ENCODE results near the gene CAPN2.

CAPN2 gene

GRCh38 chr1:223712194-223712849 lies at the start of gene CAPN2:
Gene CAPN2, plus strand, starts transcription at chr1:223712539. Its CDS starts 102 bp downstream, at chr1:223712641.
- peak; percentile 94 for DNase-seq (ENCODE audit: low spot score)

- DNase-seq (ENCODE audit: low spot score) = no peak
Observed at GRCh38 chr1:223662943-223663342, 49.4 kb upstream of the CAPN2 start.

DNA sequence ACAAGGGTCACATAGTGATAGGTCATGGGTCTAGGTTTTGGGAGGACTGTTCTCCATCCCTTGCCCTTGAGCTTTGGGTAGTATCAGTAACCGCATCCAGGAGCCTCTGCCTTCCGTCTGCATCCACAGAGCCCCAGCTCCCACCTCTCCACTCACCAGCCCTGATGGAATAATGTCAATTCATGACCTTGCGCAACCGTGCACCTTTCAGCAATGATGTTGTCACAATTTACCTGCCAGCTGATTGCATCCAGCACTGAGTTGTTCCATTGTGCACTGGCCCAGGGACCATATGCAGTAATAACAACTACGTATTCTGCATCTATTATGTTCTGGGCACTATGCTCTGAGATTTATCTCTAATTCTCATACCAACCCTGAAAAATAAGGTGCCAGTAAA lies 48.2 kb upstream of the CAPN2 start:
- no peak for DNase-seq (ENCODE audit: low spot score)

DNA sequence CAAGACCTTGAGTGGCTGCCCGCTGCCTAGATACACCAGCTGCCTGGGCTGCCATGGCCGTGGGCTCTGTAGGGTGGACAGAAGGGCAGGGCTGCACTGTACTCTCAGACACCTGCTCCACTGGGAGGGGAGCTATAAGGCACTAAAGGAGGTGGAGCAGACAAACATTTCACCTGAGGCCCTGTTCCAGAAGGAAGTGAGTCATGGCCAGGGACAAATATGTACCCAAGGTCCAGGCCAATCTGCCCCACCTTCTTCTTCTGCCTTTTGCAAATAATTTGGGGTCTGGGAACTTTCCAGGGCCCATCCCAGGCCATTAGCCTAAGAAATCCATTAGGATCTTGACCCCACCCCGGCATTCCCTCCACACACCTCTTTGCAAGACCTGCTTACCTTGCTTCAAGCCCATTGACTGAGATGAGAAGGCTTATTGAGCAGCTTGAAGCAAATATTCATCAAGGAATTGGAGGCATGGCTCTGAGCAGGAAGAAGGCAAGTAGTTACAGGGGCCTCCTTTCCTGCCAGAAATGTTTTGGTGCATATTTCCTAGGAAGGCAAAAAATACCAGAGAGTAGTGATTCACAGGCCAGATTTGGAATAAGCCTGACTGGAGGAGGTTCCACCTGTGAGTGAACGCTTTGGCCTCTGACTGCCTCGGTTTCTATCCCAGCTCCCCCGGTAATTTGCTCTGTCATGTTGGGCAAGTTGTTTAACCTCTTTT lies 46.6 kb upstream of the CAPN2 start, which contains the start of gene CAPN8:
Gene CAPN8, minus strand, starts transcription at position 110 of the 721 bp plus-strand sequence. Its CDS starts 55 bp downstream, at position 55.
- no peak for DNase-seq (ENCODE audit: low spot score)

- no peak for DNase-seq (ENCODE audit: low spot score)
Observed at GRCh38 chr1:223667484-223668182, 44.7 kb upstream of the CAPN2 start.

- DNase-seq (ENCODE audit: low spot score) = no peak
Observed at GRCh38 chr1:223669003-223669795, 43.1 kb upstream of the CAPN2 start.

DNA sequence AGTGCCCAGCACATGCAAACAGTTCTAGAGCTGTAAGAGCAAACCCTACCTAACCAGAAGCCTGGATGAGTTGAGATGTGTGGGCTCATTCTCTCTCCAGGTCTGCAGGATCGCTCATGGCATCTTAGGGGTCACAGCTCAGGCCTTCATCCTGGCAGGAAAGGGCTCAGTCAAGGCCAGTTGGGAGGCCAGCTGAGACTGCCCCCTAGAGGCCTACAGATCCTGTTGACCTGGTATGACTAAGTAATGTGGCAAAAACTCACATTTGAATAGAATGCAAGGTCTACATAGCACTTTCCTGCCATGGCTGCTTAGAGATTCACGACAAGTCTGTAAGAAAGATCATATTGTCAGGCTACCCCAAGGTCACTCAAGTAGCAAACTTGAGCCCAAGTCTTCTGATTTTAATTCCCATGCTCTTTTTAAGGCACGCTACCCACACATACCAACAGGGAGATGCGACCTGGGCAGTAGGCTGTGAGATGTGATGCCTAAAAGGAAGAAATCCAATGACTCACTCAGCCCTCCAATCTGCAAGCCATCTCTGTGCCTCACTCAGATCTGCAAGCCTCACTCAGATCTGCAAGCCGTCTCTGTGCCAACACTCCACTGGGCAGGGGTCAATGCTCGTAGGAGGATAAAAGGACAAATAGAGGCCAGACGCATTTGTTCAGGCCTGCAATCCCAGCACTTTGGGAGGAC lies 41.7 kb upstream of the CAPN2 start:
- DNase-seq (ENCODE audit: low spot score) = peak; percentile 75

GRCh38 chr1:223674119-223674890 lies 38.0 kb upstream of the CAPN2 start:
- no peak for DNase-seq (ENCODE audit: low spot score)

- DNase-seq (ENCODE audit: low spot score) = no peak
Observed at GRCh38 chr1:223678841-223679240, 33.5 kb upstream of the CAPN2 start.

GRCh38 chr1:223680188-223680587 lies 32.2 kb upstream of the CAPN2 start:
- DNase-seq (ENCODE audit: low spot score) = no peak

GRCh38 chr1:223682502-223682901 lies 29.8 kb upstream of the CAPN2 start:
- no peak for DNase-seq (ENCODE audit: low spot score)

DNA sequence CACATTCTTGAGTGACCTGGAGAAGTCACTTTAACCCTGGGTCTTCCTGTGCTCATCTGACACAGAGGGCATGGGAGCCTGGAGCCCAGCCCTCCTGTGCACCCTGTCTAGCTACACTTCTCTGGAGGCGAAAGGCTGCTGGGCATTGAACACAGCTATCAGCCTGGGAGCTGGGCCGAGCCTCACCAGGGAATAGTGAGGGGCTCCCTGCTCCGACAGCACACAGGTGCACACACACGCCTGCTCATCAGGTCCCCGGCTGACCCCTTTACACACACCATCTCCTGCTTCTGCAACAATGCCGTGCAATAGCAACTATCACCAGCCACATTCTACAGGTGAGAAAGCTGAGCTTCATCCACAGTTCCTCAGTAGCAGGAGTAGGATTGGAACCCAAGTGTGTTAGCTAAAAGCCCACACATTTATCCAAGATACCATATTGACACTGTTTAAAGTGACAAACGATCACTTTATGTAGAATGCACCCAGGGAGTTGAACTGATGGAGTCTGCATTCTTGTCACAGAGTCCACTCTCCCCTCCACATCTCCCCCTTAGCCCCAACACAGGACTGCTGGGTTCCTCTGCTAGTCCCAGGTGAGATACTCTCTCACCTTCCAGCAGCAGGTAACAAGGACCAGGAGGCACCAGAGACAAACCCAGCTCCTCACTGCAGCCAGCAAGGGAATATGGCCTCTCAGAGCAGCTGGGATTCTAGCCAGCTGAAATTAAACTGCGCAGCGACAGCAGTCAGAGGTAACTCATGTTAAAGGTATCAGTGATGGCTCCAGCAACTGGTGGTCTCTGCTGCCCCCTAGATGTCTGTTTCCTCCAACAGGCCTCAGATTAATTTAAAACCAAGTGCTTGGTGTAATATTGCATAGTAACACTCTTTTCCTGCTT lies 28.5 kb upstream of the CAPN2 start:
- DNase-seq (ENCODE audit: low spot score) = peak; percentile 71

- no peak for DNase-seq (ENCODE audit: low spot score)
Observed at GRCh38 chr1:223684488-223684792, 27.9 kb upstream of the CAPN2 start.

- no peak for DNase-seq (ENCODE audit: low spot score)
Observed at GRCh38 chr1:223691121-223691520, 21.2 kb upstream of the CAPN2 start.

DNA sequence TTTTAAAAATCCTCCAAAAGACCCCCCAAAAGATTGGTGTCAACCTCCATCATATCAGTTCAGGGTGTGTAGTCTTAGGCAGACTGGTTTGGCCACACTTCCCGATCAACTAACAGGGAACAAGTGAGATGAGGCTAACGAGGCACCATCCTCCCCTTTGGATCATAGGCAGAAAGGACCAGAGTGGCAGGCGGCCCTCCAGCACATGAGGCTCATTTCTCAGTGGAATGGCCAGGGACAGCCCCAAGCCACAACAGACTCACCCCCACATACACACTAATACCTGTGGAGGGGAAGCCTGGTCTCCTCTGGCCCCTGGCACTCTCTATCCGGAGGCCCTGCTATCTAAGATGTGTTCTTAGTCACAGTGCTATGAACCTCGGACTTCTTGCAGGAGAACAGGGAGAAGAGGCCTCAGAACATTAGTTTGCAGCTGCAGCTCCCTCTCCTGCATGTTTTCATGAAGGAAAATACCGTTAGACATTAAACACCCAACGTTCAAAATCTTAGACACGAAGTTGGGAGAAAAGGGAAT lies 17.3 kb upstream of the CAPN2 start:
- DNase-seq (ENCODE audit: low spot score) = no peak

- DNase-seq (ENCODE audit: low spot score) = no peak
Observed at GRCh38 chr1:223695941-223696340, 16.4 kb upstream of the CAPN2 start.

DNA sequence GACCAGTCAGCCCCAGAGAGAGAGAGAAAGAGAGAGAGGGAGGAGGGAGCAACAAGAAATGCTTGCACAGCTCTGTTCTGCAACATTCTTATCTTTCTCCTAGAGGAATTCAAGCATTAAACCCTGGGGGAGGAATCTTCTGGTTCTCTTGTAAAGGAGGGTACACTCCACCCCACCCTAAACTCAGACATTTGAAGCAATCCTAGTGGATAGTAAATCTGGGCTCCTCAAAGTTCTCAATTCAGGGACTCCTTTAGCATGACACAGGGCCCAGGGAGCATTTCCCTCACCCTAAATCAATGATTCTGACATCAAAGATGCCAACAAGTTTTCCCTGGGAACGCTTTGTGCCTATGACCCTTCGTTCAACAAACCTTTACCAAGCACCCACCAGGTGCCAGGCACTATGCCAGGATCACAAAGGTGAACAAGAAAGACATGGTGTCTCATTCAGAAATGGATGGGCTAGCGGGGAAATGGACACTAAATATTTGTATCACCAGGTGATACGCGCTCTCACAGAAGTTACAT lies 11.9 kb upstream of the CAPN2 start:
- no peak for DNase-seq (ENCODE audit: low spot score)

DNA sequence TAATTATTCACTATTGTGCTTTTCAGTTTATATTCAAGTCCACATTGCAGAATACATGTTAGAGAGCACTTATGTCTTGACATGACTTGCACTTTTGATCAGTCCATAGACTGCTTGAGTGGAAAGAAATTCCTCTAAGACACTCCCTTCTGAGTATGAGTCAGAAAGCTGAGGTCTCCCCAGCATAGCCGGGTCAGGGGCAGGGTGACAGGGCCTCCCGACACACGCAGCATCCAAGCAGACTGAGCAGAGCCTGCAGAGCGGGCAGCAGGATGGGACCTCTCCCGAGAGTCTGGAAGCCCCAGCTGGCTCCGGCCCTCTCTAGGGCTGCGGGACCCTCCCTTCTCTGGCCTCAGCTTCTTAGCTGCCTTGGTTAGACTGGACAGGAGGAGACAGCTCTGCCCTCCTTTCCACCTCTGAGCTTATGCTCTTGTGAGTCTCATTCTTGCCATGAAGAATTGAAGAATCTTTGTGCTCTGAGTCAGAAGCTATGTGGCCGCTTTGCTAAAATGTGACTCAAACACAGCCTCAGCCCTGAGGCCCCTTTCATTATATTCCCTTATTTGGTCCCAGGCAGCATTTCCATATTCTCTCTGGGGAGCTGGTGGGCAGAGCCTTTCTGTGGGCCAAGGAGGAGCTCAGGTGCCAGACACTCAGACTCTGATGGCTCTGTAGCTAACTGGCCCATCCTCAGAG lies 11.2 kb upstream of the CAPN2 start:
- peak; percentile 39 for DNase-seq (ENCODE audit: low spot score)

All from iPS-NIHi11 (cell line).